Inflammatory macrophage treated with lipopolysaccharide for 1 hour (primary cell): ENCODE data around the gene PPP1R13B.

Experiments used
- DNase-seq, 2 donors: peaks; one replicate each; pipeline ENCODE4 v3.0.0-alpha.2; 2020 to 2022

PPP1R13B gene

DNA sequence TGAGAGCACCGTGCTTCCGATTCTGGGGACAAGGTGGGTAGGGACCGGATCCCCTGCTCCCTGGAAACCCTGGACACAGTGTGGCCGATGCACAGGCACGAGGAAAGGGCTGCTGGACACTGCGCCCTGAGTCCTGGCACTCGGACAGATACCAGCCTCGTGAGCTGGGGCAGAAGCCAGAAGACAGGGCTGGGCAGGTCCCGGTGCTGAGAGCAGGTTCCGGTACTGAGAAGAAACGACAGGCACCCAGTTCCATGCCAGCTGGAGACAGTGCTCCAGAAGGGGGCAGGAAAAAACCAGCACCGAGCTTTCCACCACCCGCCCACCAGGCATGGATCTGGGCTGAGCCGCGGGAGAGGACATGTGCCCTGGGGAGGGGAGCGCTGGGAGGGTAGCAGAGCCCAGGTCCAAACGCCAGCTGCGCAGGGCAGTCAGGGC is 138.6 kb downstream of the PPP1R13B start:
- DNase-seq = no peak

DNA sequence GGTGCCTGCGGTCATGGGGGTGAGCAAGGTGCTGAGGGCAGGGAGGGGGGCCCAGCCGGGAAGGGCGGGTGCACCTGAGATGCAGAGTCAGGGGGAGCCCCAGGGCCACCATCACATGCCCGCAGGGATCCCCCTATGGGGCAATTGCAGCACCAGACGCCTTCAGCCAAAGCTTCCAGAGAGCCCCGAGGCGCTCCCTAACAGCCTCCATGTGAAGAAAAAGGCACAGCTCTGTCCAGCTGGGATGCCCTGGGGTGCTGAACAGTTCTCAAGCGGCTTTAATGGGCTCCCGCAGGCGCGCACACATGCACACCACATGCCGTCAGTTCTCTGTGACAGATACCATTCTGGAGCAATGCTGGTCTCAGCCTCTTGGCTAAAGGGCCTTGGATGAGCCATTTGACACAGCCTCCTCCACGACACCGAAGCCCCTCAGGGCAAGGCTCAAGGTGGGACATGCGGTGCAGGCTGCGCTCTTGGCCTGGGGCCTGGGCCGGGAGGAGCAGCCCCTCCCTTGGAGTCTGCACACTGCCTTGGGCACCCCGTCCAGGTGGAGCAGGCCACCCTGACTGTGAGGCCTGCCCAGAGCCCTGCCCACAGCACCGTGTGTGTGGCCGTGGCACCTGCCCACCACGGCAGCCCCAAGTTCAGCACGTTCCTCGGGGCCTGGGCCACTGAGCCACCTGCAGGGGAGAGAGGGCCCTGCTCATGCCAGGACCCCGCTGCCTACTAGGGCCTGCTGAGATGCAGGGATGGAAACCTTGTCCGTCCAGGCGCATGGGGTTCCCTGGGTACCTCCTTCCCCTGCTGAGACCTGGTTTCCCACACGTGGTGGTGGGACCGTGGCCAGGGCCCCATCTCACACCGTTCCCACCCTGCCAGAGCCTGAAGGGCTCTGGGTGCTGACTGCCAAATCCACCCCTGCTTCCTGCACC is 139.8 kb downstream of the PPP1R13B start:
- no peak for DNase-seq

- DNase-seq = no peak
Observed at GRCh38 chr14:103706551-103707328, 140.6 kb downstream of the PPP1R13B start.

GRCh38 chr14:103705504-103706284 is 141.7 kb downstream of the PPP1R13B start:
- DNase-seq = no peak

GRCh38 chr14:103705118-103705503 is 142.3 kb downstream of the PPP1R13B start:
- DNase-seq = no peak

DNA sequence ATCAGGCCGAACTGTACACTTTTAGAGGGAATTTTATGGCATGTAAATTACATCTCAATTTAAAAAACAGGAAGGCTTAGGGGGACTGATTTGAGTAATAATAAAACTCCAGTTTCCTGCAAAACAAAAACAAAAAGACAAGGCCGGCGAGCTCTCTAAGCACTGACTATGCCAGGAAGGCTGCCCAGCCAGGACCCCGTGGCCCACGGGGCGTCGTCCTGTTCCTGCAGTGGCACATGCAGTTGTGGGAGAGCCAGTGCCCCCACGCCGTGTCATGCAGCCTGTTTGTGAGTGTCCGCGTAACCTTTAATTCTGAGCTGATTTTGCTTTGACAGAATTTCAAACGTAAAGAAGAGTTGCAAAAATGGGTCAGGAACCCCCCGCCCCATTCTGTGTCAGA is 142.7 kb downstream of the PPP1R13B start:
- no peak for DNase-seq

DNA sequence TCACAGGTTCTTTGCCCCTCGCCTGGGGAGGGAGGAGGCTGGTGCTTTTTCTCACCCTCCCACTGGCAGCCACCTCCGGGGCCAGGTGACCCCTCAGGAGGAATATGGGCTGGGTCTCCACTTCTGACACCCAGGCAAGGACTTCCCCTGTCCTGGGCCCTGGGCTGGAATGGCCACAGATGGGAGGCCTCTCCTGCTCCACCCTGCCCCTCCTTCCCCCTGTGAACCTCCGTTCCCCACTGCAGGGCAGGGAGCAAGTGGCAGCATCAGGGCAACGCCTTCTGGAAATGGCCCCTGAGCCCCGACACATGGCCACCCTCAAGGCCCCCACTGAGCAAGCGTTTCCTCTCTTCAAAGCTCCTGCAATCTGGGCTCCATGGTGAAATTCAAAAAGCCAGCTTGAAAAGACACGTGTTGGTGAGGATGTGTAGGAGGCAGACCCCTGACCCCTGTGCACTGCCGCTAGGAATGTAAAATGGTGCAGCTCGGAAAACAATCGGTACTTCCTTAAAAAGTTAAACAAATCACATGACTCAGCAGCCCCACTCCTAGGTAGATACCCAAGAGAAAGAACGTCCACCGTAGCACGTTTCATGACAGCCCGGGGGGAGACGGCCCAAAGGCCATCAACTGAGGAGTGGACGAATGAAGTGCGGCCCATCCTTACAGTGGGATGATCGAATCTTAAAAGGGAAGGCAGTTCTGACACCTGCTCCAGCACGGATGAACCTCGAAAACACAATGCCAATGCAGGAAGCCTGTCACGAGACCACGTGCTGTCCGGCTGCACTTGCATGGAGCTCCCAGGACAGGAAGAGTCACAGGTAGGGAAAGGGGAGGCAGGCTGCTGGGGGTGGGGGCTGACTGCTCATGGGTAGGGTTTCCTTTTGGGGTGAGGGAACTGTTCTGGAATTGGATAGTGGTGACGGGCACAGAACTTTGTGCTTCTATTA is 143.7 kb downstream of the PPP1R13B start:
- no peak for DNase-seq

GRCh38 chr14:103702497-103703432 is 144.6 kb downstream of the PPP1R13B start:
- no peak for DNase-seq

DNA sequence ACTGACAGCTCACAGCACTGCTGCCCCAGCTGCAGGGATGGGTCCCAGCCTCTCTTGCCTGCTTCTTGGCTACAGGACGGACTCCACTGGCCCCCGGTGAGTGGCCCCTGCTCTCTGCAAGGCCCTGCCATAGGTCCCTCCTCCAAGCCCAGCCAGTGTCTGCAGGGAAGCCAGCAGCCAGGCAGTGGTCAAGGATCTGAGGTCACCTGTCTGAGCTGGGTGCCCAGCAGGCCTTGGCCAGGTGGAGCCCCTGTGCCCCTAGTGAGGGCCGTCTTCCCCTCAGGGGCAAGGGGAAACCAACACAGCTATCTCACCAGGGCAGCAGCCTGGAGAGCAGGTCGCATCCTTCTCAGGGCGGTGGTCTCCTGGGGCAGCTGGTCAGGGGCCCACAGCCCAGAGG is 145.3 kb downstream of the PPP1R13B start:
- no peak for DNase-seq

- DNase-seq = no peak
Observed at GRCh38 chr14:103700753-103701490, 146.5 kb downstream of the PPP1R13B start.

DNA sequence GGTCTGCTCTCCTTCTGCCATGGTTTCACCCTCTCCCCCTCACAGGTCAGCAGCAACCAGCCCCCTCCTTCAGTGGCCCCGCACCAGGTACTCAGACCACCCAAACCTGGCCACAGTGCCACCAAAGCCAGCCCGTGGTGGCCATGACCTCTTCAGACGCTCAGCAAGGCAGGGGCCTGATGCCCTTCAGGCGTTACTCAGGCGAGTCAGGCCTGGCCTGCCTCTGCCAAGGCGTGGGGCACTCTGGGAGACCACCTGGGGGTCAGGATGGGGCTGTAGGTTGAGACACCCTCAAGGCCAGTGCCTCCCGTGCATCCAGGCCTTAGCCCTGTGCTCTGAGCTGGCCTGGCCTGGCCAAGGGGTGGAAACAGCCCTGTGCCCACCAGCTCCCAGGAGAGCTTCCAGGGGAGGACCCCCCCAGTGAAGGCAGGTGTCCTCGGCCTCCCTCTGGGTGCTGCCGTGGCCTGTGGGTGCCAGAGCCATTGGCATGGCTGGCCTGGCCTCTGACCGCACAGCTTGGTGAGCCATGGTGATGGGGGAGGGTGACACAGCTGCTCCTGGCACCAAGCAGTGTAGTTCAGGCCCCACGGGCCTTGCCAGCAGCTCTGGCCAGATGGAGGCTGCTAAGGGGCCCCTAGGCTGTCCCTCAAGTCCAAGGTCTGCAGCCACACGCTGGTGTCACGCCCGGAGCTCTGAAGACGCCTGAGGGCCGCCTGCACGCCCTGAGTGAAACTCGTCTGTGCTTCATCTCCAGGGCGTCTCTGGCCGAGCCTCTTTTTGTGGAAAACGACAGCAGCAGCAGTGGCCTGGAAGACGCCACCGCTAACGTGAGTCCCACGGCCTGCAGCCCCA is 147.2 kb downstream of the PPP1R13B start:
- no peak for DNase-seq

GRCh38 chr14:103699261-103699661 is 148.1 kb downstream of the PPP1R13B start:
- DNase-seq = no peak

- DNase-seq = no peak
Observed at GRCh38 chr14:103698380-103699260, 148.8 kb downstream of the PPP1R13B start.

GRCh38 chr14:103697603-103698379 is 149.6 kb downstream of the PPP1R13B start:
- no peak for DNase-seq

DNA sequence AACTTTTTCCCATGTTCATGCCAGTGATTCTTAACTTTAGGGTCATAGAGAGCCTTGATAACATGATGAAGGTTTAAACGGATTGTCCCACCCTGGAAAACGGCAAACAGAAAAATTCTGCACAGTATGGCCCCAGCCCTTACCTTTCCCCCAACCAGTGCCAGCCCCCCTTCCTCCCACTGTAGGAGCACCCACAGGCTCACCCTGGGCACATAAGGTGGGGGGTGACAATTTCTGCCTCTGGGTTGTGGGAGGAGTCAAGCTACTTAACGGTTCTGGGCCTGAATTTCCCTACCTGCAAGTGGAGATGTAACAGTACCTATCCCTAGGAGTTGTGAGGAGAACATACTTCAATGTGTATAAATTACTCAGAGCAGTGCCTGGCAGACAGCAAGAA is 150.2 kb downstream of the PPP1R13B start:
- no peak for DNase-seq

DNA sequence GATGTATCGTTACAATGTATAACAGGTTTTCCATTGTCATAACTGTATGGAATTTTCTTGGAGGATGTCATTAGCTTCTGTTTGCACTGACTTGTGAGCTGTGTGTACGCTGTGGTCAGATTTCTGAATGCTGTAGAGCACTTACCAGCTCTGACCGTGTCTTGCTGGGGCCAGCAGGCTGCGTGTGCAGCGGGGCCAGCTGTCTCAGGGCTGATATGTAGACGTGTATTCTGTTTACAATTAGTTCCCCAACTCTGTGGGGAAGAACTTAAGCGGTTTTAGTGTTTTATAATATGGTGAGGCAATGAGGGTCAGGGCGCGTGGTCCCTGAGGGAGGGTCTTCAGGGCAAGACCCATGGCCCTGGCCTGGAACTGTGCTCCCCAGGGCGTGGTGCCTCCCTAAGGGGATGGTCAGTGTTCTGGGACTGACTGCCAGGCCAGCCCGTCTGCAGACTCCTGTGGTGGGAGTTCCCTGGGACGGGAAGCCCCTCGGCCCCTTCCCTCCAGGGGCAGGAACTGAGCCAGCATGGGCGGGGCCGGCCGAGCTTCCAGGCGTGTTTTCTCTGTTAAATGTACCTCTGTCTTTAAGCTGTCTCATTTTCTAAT is 150.8 kb downstream of the PPP1R13B start:
- DNase-seq = no peak

- no peak for DNase-seq
Observed at GRCh38 chr14:103696070-103696402, 151.3 kb downstream of the PPP1R13B start.
